ENCODE measurements around the gene APLP2.

DNA sequence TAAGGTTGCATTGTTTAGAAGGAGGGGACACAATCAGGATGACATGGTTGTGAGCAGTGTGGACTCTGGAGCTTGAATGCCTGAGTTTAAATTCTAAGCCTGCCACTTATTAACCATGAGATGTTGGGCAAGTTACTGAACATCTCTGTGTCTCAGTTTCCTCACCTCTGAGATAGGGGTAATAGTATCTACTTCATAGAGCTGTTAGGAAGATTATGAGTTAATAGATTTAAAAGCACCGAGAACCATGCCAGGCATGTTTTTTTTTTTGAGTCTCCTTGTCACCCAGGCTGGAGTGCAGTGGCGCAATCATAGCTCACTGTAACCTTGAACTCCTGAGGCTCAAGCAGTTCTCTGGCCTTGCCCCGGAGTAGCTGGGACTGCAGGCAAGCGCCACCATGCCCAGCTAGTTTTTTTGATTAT, 123.2 kb downstream of the APLP2 start:
- TF ChIP-seq, protein P1, sequence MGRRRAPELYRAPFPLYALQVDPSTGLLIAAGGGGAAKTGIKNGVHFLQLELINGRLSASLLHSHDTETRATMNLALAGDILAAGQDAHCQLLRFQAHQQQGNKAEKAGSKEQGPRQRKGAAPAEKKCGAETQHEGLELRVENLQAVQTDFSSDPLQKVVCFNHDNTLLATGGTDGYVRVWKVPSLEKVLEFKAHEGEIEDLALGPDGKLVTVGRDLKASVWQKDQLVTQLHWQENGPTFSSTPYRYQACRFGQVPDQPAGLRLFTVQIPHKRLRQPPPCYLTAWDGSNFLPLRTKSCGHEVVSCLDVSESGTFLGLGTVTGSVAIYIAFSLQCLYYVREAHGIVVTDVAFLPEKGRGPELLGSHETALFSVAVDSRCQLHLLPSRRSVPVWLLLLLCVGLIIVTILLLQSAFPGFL (CRISPR knock-in tag; IDR thresholded peaks at IDR 0.05) = no peak
- no peak for TF ChIP-seq ZNF562 (CRISPR knock-in tag; IDR thresholded peaks at IDR 0.05; ENCODE audit: borderline replicate concordance)
- no peak for TF ChIP-seq ZBTB8A (CRISPR knock-in tag; IDR thresholded peaks at IDR 0.05; ENCODE audit: borderline replicate concordance, low read depth)
- no peak for TF ChIP-seq POLR2AphosphoS2 (IDR thresholded peaks at IDR 0.05; ENCODE audit: low read depth, low read length)
- 0 out of 4 replicates have a peak, but pooled peaks of 1 of the 2 experiments have one; percentile 5 for TF ChIP-seq EP300 (IDR thresholded peaks at IDR 0.05; ENCODE audit: low read depth in 2 of 2, low read length in 2 of 2)
- no peak for TF ChIP-seq EP300 (CRISPR knock-in tag; IDR thresholded peaks at IDR 0.05; ENCODE audit: borderline replicate concordance)
- TF ChIP-seq SRF (IDR thresholded peaks at IDR 0.05; ENCODE audit: low read depth, low read length) = no peak
- TF ChIP-seq SYNCRIP (IDR thresholded peaks at IDR 0.05; ENCODE audit: insufficient read depth, low read depth, low read length) = no peak
- no peak for TF ChIP-seq SETDB1 (CRISPR knock-in tag; IDR thresholded peaks at IDR 0.05; ENCODE audit: borderline replicate concordance)
- no peak for TF ChIP-seq ETV5 (CRISPR knock-in tag; IDR thresholded peaks at IDR 0.05; ENCODE audit: borderline replicate concordance)
- TF ChIP-seq, protein P2, sequence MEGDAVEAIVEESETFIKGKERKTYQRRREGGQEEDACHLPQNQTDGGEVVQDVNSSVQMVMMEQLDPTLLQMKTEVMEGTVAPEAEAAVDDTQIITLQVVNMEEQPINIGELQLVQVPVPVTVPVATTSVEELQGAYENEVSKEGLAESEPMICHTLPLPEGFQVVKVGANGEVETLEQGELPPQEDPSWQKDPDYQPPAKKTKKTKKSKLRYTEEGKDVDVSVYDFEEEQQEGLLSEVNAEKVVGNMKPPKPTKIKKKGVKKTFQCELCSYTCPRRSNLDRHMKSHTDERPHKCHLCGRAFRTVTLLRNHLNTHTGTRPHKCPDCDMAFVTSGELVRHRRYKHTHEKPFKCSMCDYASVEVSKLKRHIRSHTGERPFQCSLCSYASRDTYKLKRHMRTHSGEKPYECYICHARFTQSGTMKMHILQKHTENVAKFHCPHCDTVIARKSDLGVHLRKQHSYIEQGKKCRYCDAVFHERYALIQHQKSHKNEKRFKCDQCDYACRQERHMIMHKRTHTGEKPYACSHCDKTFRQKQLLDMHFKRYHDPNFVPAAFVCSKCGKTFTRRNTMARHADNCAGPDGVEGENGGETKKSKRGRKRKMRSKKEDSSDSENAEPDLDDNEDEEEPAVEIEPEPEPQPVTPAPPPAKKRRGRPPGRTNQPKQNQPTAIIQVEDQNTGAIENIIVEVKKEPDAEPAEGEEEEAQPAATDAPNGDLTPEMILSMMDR (CRISPR knock-in tag; IDR thresholded peaks at IDR 0.05) = peak; percentile 24; the same call in 1 of the 2 replicates
- TF ChIP-seq GABPA (IDR thresholded peaks at IDR 0.05; ENCODE audit: low read depth, low read length) = no peak
- TF ChIP-seq GABPA (CRISPR knock-in tag; IDR thresholded peaks at IDR 0.05; ENCODE audit: low read depth) = no peak
- TF ChIP-seq ZNF317 (CRISPR knock-in tag; IDR thresholded peaks at IDR 0.05) = no peak
- TF ChIP-seq, protein P3, sequence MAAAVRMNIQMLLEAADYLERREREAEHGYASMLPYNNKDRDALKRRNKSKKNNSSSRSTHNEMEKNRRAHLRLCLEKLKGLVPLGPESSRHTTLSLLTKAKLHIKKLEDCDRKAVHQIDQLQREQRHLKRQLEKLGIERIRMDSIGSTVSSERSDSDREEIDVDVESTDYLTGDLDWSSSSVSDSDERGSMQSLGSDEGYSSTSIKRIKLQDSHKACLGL (CRISPR knock-in tag; IDR thresholded peaks at IDR 0.05) = no peak
- TF ChIP-seq TBP (CRISPR knock-in tag; IDR thresholded peaks at IDR 0.05) = no peak

All from HepG2 (cell line).